Posterior cingulate gyrus (tissue), 11 donors: ENCODE measurements around the gene TAB2.
"Not testable (repeated sequence)": the region's sequence is repeated elsewhere in the genome, so short reads cannot be mapped to it uniquely, and the experiment has no call there.

Experiments
- DNase-seq, 10 donors: peaks; one replicate each; pipeline versions ENCODE4 v3.0.0 to v3.0.0-alpha.2; 2020 to 2021; ENCODE audit warnings: mixed read lengths in 3 of 10
- intact Hi-C: fragments of 100-400 bp; cut with DNase I; formaldehyde crosslinking; loops from one replicate; pipeline ENCODE4 v1.15.1; 2023

TAB2 gene

GRCh38 chr6:149453597-149454345, 136.3 kb downstream of the TAB2 start:
- peak in 1 of 10 donors; percentile 32 for DNase-seq
- intact Hi-C loops: no loop called here

- intact Hi-C loops: no loop called here
- peak; percentile 65 to 96 (median 80) for DNase-seq
These were observed 136.9 kb downstream of the TAB2 start for GRCh38 chr6:149454346-149454848.

- intact Hi-C loops: no loop called here
- DNase-seq: peak in 1 of 10 donors; percentile 37
These were observed 137.7 kb downstream of the TAB2 start for GRCh38 chr6:149455031-149455732.

- intact Hi-C loops: no loop called here
- DNase-seq: peak in 2 of 10 donors; percentile 61 to 70
These were observed 139.0 kb downstream of the TAB2 start for GRCh38 chr6:149456311-149457021.

- peak in 2 of 10 donors; percentile 39 to 62 for DNase-seq
- intact Hi-C loops: no loop called here
These were observed 139.9 kb downstream of the TAB2 start for GRCh38 chr6:149457316-149457884.

- peak in 3 of 10 donors; percentile 15 to 69 (median 59) for DNase-seq
- intact Hi-C loops: no loop called here
These were observed 140.7 kb downstream of the TAB2 start for GRCh38 chr6:149458196-149458595.

- intact Hi-C loops: no loop called here
- no peak for DNase-seq
These were observed 141.3 kb downstream of the TAB2 start for GRCh38 chr6:149458806-149459205.

- intact Hi-C loops: no loop called here
- DNase-seq: peak in 1 of 10 donors; percentile 23
These were observed 142.2 kb downstream of the TAB2 start for GRCh38 chr6:149459761-149460160.

GRCh38 chr6:149460249-149460648, 142.7 kb downstream of the TAB2 start:
- DNase-seq: peak in 1 of 10 donors; percentile 33
- intact Hi-C loops: not testable (repeated sequence)
